D721Med (cell line): ENCODE results near the gene MTUS2.

Experiments used
- DNase-seq: peaks from one replicate; pipeline ENCODE4 v3.0.0; 2011; ENCODE audit warnings: low spot score; ENCODE audit not compliant: insufficient read length
- FAIRE-seq: peaks from 2 replicates; lab custom pipeline; 2011; peaks lifted over from hg19 to GRCh38; lab: Jason Lieb, UNC
- TF ChIP-seq, protein P1 (sequence below): IDR thresholded peaks from 2 replicates; pipeline ENCODE4 v1.5.1; 2012; ENCODE audit warnings: mild to moderate bottlenecking, control low read depth; ENCODE audit not compliant: insufficient read depth; ENCODE audit errors: missing control alignments

Gene MTUS2

DNA sequence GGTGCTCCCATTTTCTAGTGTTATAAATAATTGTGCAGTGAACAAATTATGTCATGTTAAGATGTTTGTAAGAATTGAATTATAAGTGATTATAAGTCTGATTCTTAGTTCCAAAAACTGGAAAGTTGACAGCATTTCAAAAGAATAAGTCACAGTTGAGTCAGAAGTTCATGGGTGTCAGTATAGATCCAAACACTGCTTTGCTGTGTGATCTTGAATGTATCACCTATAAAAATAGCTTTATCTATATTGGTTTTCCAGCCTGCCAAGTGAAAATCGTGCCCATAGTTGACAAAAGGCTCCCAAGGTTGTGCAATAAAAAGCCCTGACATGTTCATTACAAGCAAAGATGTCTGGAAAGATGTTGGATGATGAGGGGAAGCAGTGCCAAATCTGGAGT, 336.0 kb downstream of the MTUS2 start:
- no peak for DNase-seq
- TF ChIP-seq, protein P1, sequence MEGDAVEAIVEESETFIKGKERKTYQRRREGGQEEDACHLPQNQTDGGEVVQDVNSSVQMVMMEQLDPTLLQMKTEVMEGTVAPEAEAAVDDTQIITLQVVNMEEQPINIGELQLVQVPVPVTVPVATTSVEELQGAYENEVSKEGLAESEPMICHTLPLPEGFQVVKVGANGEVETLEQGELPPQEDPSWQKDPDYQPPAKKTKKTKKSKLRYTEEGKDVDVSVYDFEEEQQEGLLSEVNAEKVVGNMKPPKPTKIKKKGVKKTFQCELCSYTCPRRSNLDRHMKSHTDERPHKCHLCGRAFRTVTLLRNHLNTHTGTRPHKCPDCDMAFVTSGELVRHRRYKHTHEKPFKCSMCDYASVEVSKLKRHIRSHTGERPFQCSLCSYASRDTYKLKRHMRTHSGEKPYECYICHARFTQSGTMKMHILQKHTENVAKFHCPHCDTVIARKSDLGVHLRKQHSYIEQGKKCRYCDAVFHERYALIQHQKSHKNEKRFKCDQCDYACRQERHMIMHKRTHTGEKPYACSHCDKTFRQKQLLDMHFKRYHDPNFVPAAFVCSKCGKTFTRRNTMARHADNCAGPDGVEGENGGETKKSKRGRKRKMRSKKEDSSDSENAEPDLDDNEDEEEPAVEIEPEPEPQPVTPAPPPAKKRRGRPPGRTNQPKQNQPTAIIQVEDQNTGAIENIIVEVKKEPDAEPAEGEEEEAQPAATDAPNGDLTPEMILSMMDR: no peak
- no peak for FAIRE-seq

DNA sequence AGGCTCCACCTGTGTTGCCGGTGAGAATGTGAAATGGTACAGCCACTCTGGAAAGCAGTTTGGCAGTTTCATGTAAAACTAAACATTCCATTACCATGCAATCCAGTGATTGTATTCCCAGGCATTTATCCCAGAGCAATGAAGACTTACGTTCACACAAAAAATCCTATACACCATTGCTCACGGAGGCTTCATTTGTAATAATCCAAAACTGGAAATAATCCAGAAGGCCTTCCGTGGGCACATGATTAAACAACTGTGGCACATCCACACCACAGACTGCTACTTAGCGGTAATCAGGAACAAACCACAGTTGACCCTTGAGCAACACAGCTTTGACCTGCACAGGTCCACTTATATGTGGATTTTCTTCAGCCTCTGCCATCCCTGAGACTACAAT, 339.7 kb downstream of the MTUS2 start:
- DNase-seq: no peak
- no peak for FAIRE-seq
- TF ChIP-seq, protein P1: no peak

DNA sequence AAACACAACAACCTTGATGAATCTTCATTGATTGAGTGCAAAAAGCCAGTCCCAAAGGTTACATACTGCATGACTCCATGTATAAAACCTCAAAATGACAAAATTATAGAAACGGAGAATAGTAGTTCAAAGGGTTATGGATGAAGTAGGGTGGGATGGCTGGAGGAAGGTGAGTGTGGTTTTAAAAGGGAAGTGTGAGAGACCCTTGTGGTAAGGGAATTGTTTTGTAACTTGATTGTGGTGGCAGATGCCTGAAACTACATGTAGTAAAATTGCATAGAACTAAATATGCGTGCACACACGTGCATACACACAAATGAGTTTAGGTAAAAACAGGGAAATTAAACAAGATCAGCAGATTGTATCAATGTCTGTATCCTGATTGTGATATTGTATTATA, 340.7 kb downstream of the MTUS2 start:
- DNase-seq: no peak
- TF ChIP-seq, protein P1: no peak
- no peak for FAIRE-seq

DNA sequence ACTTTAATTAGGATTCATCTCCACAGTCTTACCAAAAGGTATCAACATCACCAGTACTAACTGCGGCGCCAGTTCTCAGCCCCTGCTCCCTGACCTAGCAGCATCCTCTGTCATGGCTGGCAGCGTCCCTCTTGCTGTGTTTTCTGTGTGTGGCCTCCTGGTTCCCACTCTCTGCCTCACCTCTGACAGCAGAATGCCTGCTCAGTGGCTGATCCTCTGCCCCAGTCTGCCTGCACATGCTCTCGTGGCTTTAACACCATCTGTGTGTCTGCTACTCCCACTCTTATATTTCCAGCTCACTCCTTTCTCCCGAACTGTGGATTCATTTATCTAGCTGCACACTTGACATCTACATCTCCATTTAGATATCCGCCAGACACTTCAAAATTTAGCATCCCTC, 341.5 kb downstream of the MTUS2 start:
- TF ChIP-seq, protein P1: no peak
- DNase-seq (no peak), FAIRE-seq (no peak)

DNA sequence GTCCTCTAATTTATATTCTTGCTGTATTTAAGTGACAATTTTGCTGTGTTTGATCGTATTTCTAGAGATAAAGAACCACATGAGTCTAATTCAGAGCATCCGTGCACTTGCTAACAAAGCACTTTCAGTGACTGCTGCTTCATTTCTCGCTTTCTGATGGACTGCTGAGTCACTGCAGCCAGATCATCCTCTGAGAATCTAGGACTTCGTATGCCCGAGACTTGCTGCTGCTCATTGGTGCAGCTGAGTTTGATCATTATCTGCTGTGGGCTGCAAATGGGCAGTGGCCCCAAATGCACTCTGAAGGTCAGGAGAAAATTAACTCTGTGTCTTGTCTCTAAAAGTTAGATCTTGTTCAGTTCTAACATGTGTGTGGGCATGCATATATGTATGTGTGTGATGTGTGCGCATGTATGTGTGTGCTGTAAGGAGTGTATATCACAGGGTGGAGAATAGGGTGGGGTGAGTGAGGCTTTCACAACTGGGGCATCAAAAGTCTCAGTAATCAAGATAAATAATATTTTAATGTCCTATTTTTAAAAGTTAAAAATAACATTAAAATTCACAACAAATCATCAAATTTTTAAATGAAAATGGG, 342.6 kb downstream of the MTUS2 start:
- DNase-seq: no peak
- FAIRE-seq: no peak
- TF ChIP-seq, protein P1: no peak

DNA sequence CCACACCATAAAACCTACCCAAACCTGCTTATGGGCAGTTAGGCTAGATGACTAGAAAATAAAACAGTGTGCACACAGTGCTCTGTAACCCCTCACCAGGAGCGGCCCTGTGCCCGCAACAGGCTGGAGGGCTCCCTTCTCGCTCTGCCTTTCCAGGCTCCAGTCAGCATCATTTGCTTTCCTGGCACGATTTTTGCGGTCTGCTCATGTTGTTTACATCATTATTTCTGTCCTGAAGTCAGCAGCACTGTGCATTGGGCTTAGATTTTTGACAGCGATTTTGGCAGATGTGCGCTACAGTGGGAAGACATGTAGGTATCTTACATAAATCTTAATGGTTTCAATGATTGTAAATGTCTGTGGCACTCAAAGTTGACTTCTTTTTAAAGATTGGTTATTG, 344.0 kb downstream of the MTUS2 start:
- no peak for FAIRE-seq
- TF ChIP-seq, protein P1: no peak
- no peak for DNase-seq

DNA sequence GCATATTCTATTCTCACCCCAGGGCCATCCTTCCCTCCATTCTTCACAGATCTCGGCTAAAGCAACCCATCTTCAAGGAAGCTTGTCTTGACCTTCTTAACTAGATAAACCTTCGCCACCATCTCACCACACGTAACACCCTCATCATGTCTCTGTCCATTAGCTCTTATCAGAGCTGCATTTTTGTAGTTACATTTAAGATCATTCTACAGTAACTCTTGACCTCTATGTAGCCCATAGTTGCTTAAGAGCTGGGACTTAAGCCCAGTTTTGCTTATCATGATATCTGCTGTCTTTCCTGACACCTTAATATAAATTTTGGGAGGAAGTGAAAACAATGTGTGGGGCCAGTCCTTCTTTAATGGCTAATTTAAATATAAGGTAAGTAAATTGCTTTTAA, 345.1 kb downstream of the MTUS2 start:
- TF ChIP-seq, protein P1: no peak
- DNase-seq: no peak
- no peak for FAIRE-seq
